Activated T-cell treated with anti-CD3 and anti-CD28 coated beads for 1 hour (primary cell): ENCODE data around the gene ST8SIA2.

Source experiments
- DNase-seq: peaks from one replicate; pipeline ENCODE4 v3.0.0-alpha.2; 2020; ENCODE audit warnings: low read depth

ST8SIA2 gene

DNA sequence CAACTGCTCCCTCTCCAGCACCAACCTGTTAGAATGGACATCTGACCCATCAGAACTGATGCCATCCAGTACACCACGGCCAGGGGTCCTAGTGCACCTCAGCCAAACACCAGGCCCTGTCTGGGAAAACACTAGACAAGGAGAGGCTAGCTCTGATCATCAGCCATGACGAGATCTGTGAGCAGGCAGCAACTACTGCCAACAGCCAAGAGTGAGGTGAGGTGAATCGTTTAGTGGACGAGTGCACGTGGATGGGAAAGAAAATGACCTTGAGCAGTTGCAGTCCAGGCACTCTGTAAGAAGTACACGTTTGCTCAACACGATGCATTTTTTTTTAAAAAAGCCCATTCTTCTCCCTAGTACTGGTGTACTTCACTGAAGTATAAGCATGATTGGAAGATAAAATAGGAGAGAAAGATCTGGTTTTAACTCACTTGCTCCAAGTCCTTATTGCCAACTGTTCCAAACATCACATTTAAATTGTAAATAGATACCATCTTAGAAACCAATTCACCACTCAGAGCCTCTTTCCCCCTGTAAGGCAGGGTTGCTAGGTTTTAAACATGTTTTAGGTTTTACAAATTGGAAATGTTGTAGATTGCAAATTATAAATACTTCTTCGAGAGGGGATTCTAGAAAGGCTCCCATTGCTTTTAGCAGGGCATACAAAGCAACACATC is 5.7 kb downstream of the ST8SIA2 start:
- no peak for DNase-seq

DNA sequence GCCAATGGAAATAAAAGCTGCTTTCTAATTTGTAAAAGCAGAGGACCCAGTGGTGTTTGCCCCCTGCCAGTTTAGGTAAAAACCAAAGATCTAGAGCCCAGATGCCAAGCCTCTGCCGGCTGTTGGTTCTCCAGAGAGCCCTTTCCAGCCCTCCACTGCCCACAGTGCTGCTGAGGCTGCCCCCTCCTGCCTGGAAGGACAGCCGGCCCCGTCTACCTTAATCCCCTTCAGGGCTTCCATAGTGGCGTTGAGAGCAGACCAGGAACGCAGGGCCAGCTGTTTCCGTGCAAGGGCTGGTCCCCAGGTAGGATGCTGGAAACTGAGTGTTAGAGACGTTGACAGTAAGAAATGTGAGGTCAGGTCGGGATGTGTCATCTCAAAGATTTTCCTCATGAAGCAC is 6.9 kb downstream of the ST8SIA2 start:
- DNase-seq = no peak

DNA sequence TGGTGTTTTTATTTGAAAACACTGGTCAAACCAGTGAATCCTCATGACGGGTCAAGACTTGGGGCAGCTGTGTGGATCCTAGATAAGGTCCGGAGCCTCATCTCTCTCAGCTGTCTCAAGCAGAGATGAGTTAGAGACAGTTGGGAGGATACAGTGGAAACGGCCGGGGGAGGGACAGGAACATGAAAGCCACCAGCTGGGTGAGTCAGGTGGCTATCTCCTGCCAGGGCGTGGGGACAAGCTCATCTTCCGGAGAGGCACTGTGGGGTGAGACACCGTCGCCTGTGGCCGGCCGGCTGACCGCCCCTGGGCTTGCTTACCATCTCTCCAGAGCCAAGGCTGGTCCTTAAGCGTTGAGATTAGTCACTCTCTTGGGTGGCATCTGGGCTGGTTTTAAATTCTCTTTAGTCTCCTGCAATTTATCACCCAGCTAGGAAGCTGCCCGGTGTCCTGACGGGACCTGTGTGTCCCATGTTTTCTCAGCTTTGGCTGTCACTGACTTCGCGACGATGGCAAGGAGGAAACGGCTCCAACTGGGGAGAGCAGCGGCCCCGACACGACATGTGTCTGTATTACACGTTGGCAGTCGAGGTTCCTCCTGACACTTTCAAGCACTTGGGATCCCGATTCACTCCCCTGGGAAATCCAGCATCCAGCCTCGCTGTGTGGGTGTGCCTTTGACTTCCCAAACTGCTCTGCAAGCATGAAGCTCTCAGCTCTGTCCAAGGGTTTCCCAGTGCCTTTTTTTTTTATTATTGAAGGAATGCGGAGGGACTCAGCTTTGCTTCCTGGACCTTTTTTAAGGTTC is 7.5 kb downstream of the ST8SIA2 start:
- DNase-seq = no peak

DNA sequence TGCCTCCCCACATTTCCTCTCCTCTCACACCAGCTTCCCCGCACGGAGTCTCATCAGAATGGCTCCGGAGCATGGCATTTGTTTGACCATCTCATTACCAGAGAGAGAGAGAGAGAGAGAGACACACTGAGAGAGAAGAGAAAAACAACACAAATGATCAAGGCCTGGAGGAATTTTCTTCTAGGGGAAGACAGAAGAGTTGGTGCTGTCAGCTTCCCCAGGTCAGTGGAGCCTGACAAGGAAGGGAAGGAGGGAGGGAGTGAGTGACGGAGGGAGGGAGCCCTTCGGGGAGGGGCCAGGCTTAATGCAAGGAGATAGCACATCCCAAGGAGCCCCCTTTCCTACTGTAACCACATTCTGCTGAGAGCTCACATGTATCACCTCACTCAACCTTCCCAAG is 9.1 kb downstream of the ST8SIA2 start:
- DNase-seq = no peak

DNA sequence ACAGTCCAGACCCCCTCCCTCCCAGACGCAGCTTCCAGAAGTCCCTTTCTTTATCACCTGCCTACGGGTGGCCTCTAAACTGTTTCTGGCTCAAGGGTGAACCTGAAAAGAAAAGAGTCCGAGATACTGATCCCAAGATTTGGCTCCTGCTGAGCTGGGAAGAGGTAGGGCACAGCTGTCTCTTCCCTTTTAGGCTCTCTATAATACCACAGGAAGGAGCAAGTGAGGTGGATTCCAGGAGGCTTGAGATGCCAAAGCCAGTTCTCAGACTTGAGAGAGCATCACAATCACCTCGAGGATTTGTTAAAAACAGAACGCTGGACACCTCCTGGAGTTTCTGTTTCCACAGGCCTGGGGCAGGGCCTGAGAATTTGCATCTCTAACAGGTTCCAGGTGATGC is 12.3 kb downstream of the ST8SIA2 start:
- no peak for DNase-seq

DNA sequence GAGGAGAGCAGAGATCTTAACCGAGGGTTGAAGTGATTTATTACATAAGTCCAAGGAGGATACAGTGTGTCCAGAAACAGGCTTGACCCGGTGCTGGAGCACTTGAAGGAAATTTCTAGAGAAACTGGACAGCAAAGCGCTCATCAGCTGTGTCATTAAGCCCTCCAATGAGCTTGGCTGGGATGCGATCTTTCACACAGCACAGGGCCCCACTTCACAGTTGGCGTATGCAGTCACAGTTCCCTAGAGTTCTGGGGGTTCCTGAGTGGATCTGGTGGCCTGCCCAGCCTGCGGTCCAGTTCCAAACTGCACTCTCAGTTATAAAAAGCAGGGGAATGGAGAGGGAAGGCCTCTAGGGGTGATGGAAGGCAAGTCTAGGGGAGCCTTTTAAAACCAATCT is 13.6 kb downstream of the ST8SIA2 start:
- DNase-seq = no peak

DNA sequence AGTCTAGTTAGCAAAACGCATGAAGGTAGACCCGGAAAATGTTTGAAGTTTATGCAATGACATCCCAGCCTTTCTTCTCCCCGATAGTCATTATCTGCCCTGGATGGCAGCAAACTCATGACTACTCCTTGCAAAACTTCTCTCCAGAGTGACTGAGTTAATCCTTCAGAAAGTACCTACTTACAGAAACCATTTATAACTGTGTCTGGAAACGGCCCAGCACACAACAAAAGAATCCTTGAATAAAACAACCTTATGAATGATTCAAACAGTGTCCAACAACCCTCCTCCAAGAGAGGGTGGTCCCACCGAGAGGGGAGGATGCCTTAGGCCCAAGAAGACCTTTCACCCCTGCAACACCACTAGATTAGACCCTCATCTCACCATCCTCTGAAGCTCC is 14.2 kb downstream of the ST8SIA2 start:
- DNase-seq = no peak

DNA sequence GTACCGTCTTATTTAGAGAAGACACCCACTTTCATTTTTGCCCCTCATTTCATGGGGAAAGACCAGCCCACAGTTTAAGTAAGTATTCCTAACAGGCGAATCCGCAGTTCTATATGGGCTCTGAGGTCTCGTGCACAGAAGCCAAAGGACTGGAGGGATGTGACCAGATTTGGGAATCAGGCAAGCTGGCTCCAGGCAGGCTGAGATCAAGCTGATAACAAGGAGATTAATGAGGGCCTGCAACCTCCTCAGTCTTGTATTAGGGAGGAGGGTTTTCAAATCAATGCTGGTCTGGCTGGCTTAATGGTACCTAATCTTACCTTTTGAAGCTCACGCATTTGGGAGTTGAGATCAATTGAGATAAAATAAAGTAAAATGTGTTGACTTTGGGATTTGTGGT is 15.3 kb downstream of the ST8SIA2 start:
- DNase-seq = no peak

DNA sequence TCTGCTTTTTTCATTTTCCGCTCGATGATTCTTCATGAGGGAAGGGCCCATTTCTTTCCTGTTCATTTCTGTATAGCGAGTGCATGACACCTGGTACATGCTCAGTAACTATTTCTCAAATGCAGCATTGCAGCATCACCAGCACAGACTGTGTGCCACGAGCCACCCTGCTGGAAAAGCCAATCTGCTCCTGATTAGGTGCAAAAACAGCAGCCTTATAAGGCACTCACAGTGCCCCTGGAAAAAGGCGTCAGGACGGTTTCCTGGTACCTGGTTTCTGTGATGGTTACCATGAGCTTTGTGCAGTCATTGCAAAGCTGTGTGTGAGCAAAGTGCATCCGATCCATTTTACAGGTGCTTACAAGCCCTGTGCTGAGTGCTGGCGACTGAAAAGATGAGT is 15.8 kb downstream of the ST8SIA2 start:
- no peak for DNase-seq

DNA sequence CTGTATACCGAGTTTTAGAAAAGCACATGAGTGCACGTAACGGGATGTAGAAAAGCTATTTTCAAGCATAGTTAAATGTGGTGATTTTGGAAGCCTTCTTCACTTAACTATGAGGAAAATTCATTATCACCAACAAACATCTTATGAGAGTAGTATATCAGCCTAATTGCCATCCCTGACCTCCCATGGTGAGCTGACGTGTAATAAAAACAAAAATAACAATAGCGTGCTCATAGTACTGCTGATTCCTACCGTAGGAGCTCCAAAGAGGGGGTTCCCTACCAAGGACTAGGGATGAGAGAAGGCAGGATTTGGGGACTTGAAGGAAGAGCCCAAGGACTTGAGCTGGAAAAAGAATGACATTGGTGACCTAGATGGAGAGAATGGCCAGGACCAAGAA is 16.9 kb downstream of the ST8SIA2 start:
- DNase-seq = no peak

DNA sequence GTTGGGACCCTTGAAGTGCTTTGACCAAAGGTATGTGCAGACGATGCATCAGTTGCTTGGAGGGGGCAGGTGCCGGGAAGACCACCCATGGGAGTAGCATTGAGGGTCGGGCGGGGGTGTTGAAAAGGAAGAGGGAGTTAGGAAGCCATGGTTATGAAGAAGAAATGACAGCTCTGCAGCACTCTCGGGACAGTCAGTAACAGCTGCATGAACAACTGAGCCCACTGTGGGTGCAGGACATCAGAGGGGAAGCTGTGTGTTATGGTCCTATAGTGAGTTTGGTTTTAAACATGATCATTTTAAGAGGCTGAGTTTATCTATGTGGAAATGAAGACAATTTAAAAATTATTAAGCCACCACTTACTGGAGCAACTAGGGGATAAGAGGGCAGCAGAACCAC is 17.6 kb downstream of the ST8SIA2 start:
- DNase-seq = no peak

DNA sequence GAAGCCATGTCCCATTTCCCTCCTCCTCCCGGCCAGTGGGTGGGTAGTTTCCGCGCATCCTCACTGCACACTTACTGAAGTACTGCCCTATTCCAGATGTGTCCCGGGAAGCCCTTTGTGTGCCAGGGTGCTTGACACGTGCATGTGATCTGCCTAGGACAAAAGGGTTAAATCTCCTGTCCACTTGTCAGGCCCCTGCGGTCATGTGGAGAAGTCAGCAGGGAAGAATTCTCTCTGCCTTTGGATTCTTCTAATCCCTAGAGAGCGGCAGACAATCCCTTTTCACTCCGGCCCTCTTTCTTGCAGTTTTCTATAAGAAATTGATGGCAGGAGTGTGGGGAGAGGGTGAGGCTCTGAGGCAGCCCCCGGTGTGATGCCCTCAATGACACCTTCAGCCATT is 19.8 kb downstream of the ST8SIA2 start:
- DNase-seq = no peak

DNA sequence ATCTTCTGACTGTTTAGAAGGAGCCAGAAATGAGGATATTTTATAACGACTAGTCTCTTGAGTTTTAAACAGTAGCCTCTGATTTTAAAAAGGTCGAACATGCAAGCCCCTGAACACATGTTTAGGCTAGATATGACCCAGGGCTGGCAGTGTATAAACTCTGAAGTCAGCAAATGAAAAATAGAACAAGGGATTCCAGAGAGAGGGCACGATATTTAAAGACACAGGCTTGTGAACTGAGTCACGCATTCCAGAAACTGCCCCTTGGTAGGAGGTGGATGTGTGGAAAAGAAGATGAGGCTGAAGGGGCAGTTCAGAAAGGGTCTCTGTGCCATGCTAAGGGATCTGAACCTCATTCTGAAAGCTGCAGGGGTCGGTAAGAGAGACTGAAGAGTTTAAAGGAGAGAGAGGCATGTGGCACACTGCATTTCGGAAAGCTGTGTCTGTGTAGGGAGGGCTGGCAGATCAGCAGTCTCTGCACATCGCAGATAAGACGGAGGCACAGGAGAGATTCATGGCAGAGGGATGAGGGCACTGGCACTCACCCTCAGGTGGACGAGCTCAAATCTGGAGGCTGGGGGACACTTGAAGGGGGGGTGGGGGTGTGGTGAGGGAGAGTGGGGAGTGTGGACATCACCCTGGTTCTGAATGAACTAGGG is 22.1 kb downstream of the ST8SIA2 start:
- no peak for DNase-seq

DNA sequence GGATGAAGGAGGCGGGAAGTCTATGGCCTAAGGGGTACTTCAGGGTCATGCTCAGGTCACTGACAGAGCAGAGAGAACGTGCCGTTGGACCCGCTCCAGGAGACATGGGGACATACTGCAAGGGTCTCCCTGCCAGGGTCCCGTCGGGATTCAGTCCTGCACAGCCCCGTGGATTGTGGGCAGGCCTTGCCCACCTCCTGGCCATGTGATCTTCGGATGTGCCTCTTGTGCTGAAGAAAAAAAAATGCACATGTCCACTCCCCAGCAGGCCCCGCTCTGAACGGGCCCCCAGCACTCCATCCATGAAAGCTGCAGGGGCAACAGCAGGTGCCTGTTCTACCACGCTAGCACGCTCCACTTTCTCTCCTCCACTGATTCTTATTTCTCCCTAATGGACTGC is 22.9 kb downstream of the ST8SIA2 start:
- DNase-seq = no peak

DNA sequence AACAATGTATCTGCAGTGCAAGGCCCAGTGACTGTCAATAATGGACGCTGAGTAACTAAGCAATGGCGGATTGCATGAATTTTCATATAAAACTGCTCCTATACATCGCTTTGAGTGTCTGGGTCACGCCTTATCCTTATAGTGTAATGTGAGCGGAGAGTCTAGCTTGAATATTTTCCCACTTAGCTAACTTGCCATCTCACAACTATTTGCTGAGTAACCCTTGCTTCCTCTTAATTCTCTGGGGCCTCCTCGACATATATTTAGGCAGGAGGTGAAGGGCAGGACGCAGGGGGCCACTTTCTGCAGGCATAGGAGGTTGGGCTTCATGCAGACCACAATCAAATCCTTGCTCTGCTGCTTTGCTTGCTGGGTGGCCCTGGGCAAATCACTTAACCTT is 24.0 kb downstream of the ST8SIA2 start:
- DNase-seq = no peak

DNA sequence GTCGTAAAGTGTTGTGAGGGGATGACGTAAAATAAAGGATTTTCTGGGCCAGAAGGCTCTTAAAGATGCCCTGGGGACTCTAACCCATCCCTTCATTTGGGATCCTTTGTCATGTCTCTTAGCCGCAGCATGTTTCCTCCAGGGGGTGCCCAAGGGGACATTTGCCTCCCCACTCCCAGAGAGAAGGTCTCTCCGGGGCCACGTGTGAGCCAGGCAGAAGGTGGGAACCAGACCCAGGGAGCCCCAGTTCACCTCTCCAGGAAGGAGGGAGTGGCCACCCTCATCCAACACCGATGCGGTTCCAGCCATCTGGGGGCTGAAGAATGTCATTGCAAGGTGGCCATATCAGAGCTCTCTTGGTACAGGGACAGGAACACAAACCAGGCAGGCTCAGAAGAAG is 25.2 kb downstream of the ST8SIA2 start:
- DNase-seq = no peak

DNA sequence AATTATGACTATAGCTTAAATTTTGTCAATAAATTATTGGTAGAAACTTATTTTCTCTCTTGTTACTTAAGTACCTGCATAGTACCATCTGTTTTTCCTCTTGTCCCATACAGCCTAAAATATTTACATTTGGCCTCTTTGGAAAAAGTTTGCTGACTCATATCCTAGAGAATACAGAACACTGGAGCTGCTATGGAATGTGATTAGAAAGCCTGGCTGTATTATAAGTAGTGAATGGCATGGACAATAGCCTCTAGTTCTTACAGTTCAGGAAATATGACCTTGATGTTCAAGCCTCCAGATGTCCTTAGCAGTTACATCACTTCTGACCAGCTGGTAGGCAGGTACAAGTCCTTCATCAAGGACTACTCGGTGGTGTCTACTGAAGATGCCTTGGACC is 28.3 kb downstream of the ST8SIA2 start:
- DNase-seq = no peak

DNA sequence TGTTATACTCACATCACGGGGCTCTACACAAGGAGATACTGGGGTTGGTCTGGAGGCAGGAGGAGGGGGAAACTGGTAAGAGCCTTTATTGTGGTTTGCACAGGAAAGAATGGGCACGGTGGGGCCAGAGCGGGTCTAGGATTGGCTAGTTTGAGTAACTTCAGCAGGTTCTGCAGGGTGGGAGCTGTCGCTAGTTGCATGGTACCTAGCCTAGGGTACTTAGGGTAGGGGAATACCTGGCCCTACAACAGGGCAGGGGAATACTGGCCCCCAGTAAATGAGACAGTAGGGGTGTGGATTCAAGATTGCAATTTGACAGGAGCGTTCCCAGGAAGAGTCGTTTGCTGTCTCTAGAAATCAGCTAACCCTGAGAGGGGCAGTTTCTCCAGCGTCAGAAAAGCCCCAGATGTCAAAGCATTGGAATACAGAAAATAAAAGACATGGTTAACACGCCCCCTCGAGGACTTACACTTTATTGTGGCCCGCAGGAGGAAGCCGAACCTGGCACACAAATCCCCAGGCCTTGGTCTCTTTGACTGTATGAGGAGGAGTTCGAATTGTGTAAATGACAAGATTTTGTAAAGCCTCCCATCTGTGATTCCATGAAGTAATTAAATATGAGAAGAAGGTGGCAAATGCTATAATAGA is 32.0 kb downstream of the ST8SIA2 start:
- no peak for DNase-seq

DNA sequence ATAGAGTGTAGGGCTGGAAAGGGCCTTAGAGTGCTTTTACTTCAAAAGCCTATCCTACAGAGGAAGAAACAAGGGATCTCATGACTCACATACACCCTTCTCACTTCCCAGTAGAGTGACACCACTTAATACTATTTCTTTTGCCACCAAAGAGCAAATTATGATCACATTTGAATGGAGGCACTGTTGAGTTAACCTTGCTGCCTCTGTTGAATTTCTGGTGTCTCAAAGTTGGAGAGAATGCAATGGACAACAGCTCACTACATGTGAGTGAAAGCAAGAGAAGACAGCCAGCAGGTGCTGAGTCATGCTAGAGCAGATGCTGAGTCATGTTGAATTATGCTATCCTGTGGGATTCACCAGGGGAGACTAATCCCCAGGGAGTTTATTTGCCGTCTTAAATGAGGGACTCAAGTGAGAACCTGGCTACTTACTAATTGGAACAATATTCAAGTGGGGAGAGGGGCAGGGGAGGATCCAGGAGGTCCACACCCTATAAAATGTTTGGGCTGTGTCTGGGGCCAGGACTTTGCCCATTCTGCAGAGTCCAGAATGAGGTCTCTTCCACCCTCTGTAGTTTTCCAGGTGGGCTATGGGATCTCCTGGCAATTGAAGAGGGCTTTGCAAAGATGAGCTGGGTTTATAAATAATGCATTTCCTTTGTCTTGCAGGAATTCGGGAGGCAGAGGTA is 35.8 kb downstream of the ST8SIA2 start:
- no peak for DNase-seq

DNA sequence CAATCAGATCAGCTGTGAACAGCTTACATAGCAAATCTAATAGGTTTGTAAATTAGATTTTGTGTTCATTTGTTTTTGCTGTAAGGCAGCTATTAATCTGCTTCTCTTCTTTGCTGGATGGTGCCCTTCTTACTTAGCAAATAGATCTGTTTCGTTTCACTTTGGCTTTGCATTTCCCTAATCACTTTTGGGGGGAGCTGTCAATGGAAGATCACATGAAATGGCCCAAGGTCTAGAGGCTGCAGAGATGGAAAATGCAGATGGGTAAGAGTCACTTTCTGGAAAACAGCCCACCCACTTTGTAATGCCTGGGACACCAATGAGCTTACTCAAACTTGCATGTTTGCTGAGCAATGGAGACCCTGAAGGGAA is 36.4 kb downstream of the ST8SIA2 start:
- DNase-seq = no peak

DNA sequence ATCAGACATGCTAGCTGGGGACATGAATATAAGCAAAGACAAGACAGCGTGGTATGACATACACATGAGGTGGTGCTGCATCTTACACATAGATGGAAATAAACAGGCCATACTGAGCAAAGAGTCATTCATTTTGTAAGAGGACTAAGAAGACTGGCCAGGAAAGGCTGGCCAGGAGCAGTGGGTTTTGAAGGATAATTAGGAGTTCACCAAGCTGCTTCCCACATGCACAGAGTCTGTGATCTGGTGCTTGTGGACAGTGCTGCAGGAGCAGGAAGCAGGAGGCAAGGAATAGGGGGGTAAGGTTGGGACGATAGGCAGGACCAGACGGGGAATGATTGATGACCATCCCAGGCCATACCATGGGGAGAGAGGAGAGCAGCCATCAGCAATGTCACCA is 41.5 kb downstream of the ST8SIA2 start:
- DNase-seq = no peak

DNA sequence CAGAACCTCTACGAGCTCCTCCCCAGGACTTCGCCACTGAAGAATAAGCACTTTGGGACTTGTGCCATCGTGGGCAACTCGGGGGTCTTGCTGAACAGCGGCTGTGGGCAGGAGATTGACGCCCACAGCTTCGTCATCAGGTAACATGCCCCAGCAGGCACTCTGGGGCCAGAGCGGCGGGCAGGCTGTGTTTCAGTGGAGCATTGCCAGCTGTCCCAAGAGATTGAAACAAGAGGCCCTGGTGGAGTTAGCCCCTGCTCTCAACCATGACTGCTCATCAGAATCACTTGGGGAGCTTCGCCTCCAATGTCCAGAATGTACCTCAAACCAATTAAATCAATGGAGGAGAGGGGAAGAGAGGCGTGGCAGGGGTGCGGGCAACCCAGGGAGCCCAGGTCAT is 44.8 kb downstream of the ST8SIA2 start:
- DNase-seq = no peak
